HG02642 (cell line): Measurements from ENCODE around the gene C19orf67.

Source experiments
- ATAC-seq: cut with Tn5 transposase; IDR thresholded peaks from one replicate; pipeline ENCODE4 v1.9.1; 2021; ENCODE audit warnings: mild to moderate bottlenecking; ENCODE audit not compliant: unreplicated experiment, poor library complexity

Gene C19orf67

GRCh38 chr19:14088634-14089411 lies 3.2 kb upstream of the C19orf67 start:
- ATAC-seq = no peak

GRCh38 chr19:14086098-14086497 lies 515 bp upstream of the C19orf67 start:
- no peak for ATAC-seq

- ATAC-seq = no peak
Observed at GRCh38 chr19:14082675-14082960, 3.0 kb downstream of the C19orf67 start.

- ATAC-seq = peak; percentile 18
Observed at GRCh38 chr19:14081797-14082674, 3.5 kb downstream of the C19orf67 start.

GRCh38 chr19:14080887-14081796 lies 4.4 kb downstream of the C19orf67 start:
- ATAC-seq = peak; percentile 90

GRCh38 chr19:14078411-14078810 lies 7.2 kb downstream of the C19orf67 start:
- no peak for ATAC-seq

GRCh38 chr19:14073925-14074838 lies 11.4 kb downstream of the C19orf67 start:
- no peak for ATAC-seq

- ATAC-seq = peak; percentile 67
Observed at GRCh38 chr19:14073261-14073924, 12.2 kb downstream of the C19orf67 start.

- no peak for ATAC-seq
Observed at GRCh38 chr19:14072535-14073260, 12.9 kb downstream of the C19orf67 start, which contains the start of gene MISP3. Gene MISP3 (plus strand): TSS chr19:14072786. CDS start chr19:14073310, 524 bp downstream.

GRCh38 chr19:14070268-14071050 lies 15.1 kb downstream of the C19orf67 start:
- ATAC-seq = no peak

- no peak for ATAC-seq
Observed at GRCh38 chr19:14066134-14066533, 19.4 kb downstream of the C19orf67 start.

GRCh38 chr19:14063105-14063504 lies 22.5 kb downstream of the C19orf67 start:
- ATAC-seq = no peak

GRCh38 chr19:14062558-14062855 lies 23.1 kb downstream of the C19orf67 start:
- no peak for ATAC-seq

GRCh38 chr19:14061751-14062557 lies 23.6 kb downstream of the C19orf67 start, which contains the start of gene PALM3:
Gene PALM3 (minus strand): TSS chr19:14062076. CDS start chr19:14061980, 96 bp downstream.
- ATAC-seq = no peak

GRCh38 chr19:14061081-14061749 lies 24.4 kb downstream of the C19orf67 start:
- no peak for ATAC-seq

- ATAC-seq = no peak
Observed at GRCh38 chr19:14059652-14060155, 25.9 kb downstream of the C19orf67 start.
